T-helper 9 cell (primary cell): ENCODE results near the gene FGFR2.

Source experiments
- DNase-seq: peaks from one replicate; pipeline ENCODE4 v3.0.0-alpha.2; 2020

The FGFR2 gene

DNA sequence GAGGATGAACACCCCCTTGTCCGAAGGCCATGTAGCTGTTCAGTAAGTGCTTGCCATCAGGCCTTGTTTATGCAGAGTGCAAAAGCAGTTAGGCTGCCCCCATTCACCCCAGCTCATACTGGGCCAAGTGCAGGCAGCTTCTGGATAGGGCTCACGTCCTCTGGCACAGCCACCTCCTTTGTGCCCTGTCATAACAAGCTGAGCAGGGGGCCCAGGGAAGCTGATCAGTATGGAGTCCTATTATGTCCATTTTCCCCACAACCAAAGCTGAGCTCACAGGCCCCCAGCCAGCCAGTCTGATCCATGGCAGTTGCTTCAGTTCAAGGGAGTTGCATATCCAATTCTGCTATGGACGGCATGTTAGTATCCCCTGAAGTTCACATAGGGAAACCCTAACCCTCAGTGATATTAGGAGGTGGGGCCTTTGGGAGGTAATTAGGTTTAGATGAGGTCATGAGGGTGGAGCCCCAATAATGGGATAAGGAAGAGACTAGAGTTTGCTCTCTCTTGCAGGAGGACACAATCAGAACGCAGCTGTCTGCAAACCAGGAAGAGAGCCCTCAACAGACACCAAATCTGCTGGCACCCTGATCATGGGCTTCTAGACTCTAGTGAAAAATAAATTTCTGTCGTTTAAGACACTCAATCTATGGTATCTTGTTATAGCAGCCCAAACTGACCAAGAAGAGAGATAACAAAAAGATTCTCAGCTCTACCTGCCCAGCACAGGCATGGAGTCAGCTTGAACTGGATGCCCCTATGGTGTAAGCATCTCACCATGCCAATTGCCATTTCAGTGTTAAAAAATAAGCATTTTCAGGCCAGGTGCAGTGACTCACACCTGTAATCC lies 155.9 kb downstream of the FGFR2 start:
- DNase-seq, result no peak

- no peak for DNase-seq
Measured at GRCh38 chr10:121440461-121440860, 157.8 kb downstream of the FGFR2 start.

- DNase-seq, result no peak
Measured at GRCh38 chr10:121438333-121438732, 159.9 kb downstream of the FGFR2 start.

GRCh38 chr10:121437596-121437995 lies 160.6 kb downstream of the FGFR2 start:
- DNase-seq, result no peak

DNA sequence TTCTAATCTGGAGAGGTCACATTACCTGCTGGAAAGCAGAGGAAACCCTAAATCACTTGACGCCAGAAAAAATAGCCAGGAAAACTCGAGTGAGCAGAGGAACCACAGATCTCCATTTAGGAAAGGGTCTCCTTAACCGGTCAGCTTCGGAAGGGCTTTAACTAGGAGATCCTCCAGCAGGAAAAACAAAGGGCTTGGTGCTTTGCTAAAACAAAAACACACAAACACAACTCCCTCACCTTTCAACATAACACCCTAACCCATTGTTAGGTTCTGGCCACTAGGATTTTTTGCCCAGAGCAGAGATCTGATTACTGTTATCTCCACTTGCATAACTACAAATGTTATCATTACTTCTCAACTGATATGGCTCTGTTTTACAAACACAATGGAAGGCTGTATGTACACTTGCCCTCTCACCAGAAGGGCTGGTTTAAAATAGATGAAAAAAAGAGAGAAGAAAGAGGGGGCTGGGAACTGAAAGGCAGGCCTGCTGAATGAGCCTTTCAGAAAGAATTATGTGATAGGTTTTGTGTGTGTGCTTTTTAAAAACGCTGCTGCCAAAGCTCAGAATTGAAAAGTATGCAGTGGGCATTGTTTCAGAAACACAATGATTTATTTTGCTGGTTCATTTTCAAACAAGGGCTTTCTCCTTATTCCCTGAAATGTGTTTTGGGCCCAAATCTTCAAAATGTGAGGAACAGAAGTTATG lies 161.5 kb downstream of the FGFR2 start:
- DNase-seq, result no peak

DNA sequence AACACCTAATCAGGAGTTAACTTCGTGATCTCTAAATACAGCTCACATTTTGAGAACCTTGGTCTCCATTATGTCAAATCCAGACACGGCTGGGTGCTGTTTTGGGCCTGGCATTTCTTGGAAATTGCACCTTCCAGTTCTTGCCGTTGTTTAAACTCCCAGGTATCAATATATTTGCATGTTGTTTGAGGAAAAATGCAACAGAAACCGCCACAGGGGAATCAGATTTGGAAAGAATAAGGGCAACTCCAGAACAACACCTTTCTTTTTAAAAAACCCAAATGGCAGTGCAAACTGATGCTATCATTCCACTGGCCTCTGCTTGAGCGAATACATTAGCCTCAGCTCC lies 162.0 kb downstream of the FGFR2 start:
- no peak for DNase-seq

DNA sequence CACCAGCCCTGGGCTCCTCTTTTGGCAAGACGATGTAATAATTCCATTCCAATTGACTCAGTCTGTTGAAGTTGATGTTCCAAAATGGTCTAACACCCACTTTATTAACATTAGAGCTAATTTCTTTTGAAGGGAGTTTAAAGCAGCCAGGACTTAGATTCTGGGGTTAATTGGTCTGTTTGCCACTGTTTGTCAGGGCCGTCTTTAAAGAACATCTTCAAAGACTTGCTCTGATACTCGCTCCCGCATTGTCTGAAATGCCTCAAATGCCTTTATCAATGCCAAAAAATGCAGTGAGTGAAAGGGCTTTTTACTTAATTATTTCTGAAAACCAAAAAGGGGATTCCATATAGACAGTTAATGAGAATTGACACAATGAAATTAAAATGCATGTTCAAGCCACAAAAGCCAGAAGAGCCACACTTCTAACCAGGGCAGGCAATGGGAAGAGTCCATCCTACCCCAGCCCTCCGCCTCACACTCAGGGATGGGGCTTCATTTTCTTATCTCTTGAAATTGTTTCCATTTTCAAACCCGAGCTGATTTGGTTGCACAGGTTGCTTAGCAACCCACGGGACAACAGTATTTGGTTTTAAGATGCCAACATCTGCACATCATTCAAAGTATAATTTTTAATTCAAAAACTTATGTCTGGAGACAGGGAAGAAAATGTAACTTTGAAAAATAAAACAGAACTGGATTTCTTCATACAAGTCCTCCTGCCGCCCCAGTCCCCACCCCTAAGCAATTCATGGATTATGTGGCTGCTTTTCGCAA lies 163.0 kb downstream of the FGFR2 start:
- no peak for DNase-seq

DNA sequence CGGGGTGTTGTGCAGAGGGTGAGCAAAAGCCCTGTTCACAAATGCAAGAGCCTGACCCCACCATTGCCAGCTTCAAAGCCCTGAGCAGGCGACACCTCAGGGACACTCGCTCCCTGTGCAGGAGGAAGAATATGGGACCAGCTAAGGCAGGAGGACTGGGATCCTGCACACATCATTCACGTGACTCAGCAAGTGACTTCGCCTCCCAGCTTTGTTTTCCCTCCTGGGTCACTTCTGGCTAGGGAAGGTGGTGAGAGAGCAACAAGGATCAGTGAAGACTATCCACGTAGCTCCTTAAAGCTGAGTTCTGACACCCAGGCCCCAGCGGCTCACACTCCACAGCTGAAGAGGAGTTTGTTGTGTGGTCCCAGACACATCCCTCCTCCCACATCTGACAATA lies 164.3 kb downstream of the FGFR2 start:
- no peak for DNase-seq

DNA sequence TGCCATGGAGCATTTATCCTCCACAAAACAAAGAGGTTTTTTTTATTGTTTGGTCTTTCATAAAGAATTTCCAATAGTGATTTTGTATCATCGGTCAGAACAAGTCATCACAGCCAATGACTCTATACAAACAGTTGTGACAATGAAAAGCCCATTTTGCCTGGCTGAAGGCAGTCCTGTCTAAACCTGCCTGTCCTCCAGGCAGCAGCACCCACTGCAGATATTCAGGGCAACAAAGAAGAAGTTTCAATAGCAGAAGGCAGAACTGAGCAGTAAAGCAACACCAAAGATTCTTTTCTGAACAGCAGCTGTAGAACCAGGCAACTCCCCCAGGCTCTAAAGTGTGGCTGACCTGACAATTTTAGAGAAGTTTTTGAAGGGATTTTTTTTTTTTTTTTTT lies 169.4 kb downstream of the FGFR2 start:
- no peak for DNase-seq
